GM18868 (cell line): Measurements from ENCODE around the gene PRMT7.

Source experiments
- ATAC-seq: cut with Tn5 transposase; IDR thresholded peaks from one replicate; pipeline ENCODE4 v1.9.1; 2021; ENCODE audit warnings: mild to moderate bottlenecking, moderate library complexity; ENCODE audit not compliant: unreplicated experiment

Gene PRMT7

DNA sequence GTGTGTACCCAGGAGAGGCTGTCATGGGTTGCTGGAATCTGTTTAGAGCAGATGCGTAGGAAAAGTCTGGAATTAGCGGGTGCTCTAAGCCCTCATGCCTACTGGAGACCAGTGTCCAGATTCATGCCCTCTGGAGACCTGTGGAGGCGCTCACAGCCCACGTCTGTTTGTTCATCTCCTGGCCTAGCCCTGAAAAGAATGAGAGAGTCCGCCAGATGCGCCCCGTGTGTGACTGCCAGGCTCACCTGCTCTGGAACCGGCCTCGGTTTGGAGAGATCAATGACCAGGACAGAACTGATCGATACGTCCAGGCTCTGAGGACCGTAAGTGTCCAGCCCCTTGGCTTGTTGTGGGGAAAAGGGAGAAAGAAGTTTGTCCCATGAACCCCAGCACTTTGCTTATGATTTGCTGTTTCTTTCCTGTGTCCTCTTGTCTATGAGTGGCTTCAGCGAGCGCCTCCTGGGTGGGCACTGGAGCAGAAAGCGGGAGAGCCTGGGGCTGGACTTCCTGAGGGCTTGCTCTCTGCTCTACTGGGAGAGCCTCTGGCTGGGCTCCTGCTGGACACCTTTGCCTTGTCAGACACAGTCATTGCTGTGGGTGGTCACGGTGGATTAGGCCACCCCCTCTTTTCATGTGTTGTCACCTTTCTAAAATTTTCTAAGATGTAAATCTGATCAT is 35.3 kb downstream of the PRMT7 start:
- no peak for ATAC-seq

GRCh38 chr16:68346892-68347480 is 36.2 kb downstream of the PRMT7 start:
- no peak for ATAC-seq

DNA sequence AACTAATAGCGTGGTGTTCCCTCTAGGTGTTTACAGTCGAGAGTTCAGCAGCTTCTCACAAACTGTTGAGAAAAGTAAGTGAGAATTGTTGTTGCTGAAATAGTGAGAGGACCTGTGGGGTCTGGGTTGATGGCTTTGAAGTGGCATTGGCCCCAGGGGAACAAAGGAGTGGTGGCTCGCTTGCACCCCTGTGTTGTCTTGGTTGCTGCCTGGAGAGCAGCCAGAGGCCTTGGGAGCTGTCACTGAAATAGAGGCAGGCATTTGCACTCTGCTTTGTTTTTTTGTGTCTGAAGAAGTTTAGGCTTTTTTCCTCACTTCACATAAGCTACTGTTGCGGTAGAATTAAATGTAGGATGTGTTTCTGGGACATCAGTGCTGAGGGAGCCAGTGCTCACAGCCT is 36.8 kb downstream of the PRMT7 start:
- ATAC-seq = no peak

GRCh38 chr16:68348639-68349445 is 38.0 kb downstream of the PRMT7 start:
- ATAC-seq = no peak

DNA sequence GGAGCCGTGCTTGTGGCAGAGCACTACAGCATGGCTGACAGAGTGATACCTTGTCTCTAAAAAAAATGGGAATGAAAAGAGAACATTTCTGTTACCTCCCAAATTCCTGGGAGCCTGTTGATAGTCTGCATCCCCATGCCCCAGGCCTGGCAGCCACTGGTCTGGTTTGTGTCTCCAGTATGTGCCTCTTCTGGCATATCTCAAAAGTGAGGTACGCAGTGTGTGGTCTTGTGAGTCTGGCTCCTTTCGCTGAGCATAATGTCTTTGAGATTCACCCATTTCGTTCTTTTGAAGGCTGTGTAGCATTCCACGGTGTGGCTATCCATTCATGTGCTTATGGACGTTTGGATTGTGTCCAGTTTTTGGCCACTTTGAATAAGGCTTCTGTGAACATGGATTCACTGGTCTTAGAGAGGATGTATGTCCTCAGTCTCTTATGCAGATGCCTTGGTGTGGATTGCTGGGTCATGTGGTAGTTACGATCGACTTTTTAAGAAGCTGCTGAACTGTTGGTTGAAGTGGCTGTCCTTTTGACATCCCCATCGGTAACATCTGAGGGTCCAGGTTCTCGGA is 39.1 kb downstream of the PRMT7 start:
- ATAC-seq = no peak

DNA sequence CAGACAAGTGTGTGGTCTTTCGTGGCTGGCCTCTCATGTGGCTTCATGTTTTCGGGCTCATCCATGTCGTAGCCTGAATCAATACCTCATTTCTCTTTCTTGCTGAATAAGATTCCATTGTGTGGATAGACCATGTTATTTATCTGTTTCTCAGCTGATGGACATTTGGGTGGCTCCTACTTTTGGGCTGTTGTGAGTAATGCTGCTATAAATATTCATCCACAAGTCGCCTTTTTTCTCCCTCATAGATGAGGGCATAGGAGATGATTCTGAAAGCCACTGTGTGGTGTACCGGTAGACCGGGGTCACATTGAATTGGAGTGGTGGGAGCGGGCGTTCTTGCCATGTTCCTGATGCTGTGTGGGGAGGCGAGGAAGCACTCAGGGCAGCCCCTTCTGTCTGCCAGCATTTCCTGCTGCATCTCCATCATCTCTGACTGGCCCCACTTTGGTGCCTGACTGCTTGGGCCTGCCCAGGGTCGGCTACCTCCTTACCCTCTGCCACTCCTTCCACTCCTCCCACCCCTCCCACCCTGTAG is 40.1 kb downstream of the PRMT7 start:
- ATAC-seq = no peak

DNA sequence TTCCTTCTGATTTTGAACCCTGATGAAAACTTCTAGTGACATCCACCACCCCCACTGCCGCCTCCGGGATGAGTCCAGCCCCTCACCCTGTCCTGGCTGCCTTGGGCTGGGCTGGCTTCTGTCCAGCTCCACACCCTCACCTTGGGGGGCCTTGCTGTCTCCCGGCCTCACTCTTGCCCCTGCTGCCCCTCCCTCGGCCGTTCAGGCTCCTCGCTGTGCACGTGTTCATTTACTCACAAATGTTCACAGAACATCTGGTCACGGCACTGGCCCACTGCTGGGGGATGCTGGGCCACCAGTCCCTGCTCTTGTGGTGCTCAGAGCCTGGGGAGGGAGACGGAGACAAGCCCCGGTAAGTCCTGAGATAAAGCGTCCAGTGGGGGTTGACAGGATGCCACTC is 40.6 kb downstream of the PRMT7 start:
- no peak for ATAC-seq

DNA sequence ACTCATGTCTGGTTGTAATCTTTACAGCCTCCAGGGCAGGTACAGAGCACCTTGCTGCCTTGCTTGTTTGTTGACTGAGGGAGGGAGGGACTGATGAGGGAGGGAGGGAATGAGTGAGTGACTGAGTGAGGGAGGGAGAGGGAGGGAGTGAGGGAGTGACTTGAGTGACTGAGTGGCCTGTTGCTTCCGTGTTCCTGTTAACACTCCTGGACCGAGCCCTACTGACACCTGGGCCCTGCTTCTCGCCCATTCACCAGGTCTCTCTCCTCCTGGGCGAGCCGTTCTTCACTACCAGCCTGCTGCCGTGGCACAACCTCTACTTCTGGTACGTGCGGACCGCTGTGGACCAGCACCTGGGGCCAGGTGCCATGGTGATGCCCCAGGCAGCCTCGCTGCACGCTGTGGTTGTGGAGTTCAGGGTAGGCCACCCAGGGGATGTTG is 41.2 kb downstream of the PRMT7 start:
- no peak for ATAC-seq

GRCh38 chr16:68353366-68353765 is 42.5 kb downstream of the PRMT7 start:
- no peak for ATAC-seq

DNA sequence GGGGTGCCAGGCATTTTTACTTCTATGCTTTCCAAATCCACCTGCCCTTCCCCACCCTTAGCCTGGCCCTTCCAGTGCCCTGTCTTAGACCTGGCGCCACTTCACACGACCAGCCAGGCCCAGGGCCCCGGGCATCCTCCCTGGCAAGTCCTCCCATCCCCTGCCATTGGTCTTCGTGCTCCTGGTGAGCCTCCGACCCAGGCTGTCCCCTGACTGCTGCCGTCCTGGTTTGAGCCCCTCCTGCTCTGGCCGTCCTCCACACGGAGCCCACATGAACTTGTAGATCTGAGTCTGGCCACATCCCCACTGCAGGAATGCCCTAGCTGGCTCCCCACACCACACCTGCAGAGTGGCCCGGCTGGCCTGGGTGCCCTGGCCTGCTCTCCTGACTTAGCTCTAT is 44.0 kb downstream of the PRMT7 start:
- no peak for ATAC-seq

- ATAC-seq = no peak
Measured at GRCh38 chr16:68355447-68356248, 44.8 kb downstream of the PRMT7 start.

GRCh38 chr16:68356249-68356918 is 45.6 kb downstream of the PRMT7 start:
- ATAC-seq = peak; percentile 87

- ATAC-seq = no peak
Measured at GRCh38 chr16:68356919-68357286, 46.1 kb downstream of the PRMT7 start.

GRCh38 chr16:68357521-68357922 is 46.7 kb downstream of the PRMT7 start:
- no peak for ATAC-seq

- no peak for ATAC-seq
Measured at GRCh38 chr16:68357923-68358322, 47.1 kb downstream of the PRMT7 start.

GRCh38 chr16:68358951-68359350 is 48.1 kb downstream of the PRMT7 start:
- ATAC-seq = no peak

DNA sequence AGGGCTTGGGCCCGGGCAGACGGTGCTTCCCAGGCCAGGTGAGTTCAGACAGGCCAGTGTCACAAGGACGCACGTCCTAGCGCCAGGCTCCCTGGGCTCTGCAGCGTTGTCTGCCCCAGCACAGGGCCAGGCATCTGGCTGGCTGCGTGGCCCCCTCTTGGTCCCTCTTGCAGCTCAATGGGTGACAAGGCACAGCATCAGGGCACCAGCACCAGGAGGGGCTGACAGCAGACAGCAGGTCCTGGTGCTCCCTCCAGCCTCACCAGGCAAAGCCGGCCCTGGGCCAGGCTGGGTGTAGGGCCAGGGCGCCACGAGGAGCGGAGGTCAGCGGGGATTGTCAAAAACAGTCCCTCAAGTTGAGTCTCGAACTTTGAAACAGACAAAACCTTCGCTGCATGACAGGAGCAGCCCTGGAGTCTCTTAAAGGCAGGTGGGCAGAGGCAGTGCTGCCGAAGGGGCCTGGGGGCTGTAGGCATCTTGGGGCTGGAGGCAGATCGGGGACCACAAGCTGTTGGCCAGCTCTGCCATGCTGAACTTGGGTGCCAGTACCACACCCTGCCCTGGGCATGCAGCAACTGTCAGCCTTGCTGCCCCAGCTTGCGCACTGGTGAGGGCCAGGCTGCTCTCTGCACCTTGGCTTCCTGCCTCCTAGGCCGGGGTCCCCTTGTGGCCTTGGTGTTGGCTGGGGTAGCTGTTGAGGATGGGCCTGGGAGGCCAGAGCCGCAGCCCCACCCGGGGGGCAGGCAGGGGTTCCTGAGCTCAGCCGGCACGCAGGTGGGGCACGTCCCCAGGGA is 48.8 kb downstream of the PRMT7 start:
- no peak for ATAC-seq

- no peak for ATAC-seq
Measured at GRCh38 chr16:68360547-68360946, 49.7 kb downstream of the PRMT7 start.

DNA sequence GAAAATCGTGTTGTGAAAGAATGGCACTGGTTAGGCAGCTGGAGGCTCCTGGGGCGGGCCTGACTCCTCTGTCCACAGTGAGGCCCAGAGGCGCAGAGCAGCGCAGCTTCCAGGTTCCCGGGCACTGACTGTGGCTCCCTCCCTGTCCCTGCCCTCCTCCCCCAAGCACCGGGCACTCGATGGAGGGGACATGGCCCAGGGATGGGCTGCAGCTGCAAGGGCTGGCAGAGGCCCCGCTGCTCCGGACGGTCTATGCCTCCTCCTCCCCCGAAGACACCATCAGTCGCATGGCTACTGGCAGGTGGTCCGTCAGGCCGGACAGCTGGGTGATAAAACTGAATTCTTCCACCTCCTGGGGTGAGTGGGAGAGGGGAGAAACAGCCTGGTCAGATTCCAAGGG is 50.1 kb downstream of the PRMT7 start:
- no peak for ATAC-seq
